ENCODE results near the gene CERS3.

- TF ChIP-seq EZH2phosphoT487 (IDR thresholded peaks at IDR 0.05; ENCODE audit: insufficient read depth, low read depth) (no peak), EZH2 (IDR thresholded peaks at IDR 0.05; ENCODE audit: insufficient read depth, poor library complexity, severe bottlenecking) (no peak)
Measured at GRCh38 chr15:100493213-100493612, 35.5 kb downstream of the CERS3 start.
